ENCODE results near the gene ZFTA. TPM values are rescaled to one million over a fixed set of nuclear protein-coding genes. Genes with fewer than 3 reads are reported as not detected.
"Not testable (repeated sequence)": the region's sequence is repeated elsewhere in the genome, so short reads cannot be mapped to it uniquely, and the experiment has no call there.

ZFTA gene
- total RNA-seq, 1 donor from 2014 or later = 23.2 TPM

DNA sequence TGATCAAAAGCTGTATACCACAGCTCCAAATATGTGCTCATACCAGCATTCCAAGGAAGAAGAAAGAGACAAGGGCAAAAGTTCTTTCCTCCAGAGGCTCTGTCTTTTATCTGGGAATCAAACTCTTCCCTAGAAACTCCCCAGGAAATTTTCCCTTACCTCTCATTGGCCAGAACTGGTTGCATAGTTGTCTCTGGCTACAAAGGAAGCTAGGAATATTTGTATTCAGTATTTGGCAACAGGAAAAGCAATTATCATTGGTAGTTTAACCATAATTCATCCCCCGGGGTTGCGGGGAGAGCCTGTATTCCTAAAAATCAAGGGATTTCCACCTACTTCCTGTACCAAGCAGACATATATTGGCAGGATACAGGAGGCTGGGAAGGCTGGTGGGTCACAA, 10.5 kb upstream of the ZFTA start:
- no peak for DNase-seq (ENCODE audit: extremely low read depth, low read depth, low spot score)

GRCh38 chr11:63775191-63775590, 6.6 kb upstream of the ZFTA start:
- DNase-seq (ENCODE audit: extremely low read depth, low read depth, low spot score) = no peak

- not testable (repeated sequence) for DNase-seq (ENCODE audit: extremely low read depth, low read depth, low spot score)
Measured at GRCh38 chr11:63771741-63772318, 3.3 kb upstream of the ZFTA start.

- no peak for DNase-seq (ENCODE audit: extremely low read depth, low read depth, low spot score)
Measured at GRCh38 chr11:63770763-63771162, 2.2 kb upstream of the ZFTA start.

GRCh38 chr11:63769714-63770455, 1.3 kb upstream of the ZFTA start:
- no peak for DNase-seq (ENCODE audit: extremely low read depth, low read depth, low spot score)

DNA sequence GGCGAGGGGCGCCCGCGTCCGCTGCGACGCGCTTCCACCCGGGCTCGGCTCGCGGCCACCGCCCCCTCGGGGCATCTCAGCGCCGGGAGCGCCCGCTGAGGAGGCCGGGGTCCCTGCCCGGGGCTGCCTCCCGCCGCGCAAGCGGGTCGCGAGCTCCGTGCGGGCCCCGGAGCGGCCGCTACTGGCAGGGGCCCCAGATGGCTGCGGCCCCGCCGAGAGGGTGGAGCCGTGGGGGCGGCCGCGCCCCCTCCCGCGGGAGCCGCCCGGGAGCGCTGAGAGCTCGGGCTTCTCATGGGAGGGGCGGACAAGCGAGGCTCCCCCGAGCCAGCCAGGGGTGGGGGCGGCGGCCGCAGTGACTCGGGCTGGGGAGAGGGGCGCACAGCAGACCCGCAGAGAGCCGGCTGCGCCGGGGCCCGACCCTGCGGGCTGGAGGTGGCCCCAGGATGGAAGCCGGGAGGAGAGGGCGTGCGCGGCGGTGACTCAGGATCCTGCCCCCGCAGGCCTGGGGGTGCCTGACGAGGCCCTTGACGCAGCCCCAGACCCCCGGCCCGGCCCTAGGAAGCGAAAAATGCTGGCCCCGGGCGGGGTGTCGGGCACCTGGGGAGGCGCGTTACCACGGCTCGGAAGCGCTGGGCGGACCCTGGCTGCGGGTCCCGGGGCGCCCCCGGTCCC, 603 bp upstream of the ZFTA start:
- DNase-seq (ENCODE audit: extremely low read depth, low read depth, low spot score) = no peak

DNA sequence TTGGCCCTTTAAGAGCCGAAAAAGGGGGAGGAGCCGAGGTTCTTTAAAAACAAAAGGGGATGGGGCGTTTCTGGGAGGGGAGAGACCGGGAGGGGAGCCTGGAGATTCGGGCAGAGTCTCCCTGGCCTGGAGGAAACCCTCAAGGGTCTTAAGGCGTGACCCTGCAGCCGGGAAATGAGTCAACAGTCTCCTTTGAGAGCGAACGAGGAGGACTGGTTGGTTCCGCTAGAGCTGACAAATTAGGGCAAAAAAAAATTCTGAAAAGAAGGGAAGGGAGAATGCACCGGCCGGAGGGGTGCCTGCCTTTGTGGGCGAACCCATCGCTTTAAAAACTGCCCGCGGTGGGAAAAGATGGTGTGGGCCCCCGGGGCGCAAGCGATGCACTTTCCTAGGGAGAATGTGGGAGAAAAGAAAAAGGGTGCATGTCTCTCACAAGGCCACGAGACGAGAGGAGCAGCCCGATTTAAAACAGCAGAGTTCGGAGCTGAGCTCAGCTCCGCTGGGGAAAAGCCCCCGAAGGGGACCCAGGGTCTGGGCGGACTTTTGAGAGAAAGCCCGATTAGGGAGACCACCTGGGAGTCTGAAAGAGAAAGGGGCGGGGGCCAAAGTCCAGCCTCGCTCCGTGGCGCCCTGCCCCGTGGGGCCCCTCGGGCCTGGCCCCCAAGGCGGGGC, 874 bp downstream of the ZFTA start:
- DNase-seq (ENCODE audit: extremely low read depth, low read depth, low spot score) = peak; percentile 57

DNA sequence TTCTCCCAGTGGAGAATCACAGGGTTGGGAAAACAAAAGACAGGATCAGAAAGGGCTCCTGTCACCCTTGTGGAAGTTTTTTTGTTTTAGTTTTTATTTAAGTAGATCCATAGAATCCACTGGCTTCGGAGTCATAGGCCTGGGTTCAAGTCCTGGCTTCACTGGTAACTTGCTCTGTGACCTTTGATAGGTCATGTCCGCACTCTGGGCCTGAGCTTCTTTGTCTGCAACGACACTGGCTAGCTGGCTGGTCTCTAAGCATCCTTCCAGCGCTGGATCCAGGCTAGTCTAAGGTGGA, 1.4 kb downstream of the ZFTA start:
- DNase-seq (ENCODE audit: extremely low read depth, low read depth, low spot score) = no peak

DNA sequence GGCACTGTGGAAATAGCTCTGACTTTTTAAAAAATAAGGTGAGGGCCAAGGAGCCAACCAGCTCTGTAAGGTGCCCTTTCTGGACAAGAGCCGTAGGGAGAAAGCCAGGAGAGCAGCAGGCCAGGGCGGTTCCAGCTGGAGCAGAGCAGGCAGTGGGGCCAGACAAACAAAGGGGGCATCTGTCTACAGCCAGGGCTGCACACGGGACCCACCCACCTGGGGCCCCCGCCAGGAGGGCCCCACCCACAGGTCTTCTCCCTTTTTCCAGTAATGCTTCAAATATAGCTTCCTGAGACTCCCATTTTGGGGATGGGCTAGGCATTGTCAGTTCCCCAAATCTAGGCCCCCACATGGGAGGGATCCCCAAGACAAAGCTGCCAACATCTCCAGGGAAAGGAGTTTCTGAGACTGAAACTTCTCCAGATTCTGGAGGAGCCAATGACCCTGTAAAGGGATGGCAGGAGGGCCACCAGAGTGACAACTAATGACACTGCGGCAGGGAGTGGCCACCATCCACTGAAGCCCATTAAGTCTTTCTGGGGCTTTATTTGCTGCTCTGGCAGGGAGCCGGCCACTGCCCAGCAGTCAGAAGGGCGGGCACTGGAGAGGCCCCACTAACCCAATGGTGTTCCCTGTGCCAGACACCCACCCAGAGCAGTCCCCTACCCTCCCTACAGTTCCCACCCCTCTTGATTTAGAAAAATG, 1.9 kb downstream of the ZFTA start:
- no peak for DNase-seq (ENCODE audit: extremely low read depth, low read depth, low spot score)

DNA sequence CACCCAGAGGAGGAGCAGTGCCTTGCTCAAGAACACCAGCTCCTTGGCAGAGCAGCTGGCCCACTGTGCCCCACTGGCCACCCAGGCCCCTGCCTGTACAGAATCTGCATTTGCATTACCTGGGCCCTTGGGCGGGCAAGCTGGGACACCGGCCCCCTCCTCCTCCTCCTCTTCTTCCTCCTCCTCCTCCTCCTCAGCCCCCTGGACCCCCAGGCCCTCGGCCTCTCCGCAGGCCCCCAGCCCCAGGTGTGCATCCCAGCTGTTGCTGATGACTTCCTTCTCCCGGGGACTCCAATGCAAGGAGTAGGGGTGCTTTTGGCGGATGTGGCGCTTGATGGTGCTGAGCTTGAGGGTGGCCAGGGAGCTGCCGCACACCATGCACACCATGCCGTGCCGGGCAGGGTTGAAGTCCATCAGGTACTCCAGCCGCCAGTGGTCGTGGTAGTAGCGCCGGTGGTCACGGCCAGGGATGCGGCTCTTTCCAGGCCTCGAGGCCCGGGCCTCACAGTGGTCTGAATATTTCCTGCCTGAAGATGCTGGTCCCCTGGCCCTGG, 2.8 kb downstream of the ZFTA start:
- DNase-seq (ENCODE audit: extremely low read depth, low read depth, low spot score) = no peak

DNA sequence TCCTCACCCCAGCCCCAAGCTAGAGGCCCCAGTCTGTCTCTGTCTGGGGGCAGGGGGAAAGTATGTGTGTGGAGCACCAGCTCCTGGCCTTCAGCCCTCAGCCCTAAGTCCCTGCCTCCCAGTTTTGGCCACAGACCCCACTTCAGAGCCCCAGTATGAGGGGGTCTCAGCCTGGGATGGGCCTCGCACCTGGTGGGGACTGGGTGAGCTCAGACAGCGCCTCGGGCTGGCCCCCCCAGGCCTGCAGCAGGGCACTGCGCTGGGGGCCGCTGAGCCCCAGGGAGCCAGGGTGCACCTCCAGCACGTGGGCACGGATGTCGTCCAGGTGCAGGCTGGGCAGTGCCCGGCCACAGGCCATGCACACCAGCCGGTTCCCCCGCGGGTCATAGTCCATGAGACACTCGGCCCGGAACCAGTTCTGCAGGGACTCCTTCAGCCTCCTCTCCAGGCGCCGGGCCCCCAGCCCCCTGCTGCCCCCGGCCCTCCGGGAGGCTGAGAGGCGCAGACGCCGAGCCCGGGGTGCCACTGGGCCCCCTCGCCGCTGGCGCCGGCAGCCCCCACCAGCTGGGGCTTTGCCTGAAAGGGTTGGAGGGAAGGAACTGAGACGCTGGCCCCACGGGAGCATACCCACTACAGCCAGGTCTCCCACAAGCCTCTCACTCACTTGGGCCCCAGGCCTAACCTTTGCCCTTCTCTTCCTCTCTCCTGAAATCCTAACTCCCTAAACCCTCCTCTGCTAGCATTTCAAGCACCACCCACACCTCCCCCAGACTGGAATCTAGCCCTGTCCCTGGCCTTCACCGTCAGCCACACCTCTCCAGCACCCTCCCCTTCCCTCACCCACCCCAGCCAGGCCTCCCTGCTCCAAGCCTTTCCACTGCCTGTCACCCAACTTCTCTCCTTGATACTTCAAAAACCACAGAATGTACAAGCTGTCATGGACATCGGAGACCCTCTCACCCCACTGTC, 3.6 kb downstream of the ZFTA start:
- DNase-seq (ENCODE audit: extremely low read depth, low read depth, low spot score) = no peak

GRCh38 chr11:63764340-63764678, 4.3 kb downstream of the ZFTA start:
- no peak for DNase-seq (ENCODE audit: extremely low read depth, low read depth, low spot score)

- no peak for DNase-seq (ENCODE audit: extremely low read depth, low read depth, low spot score)
Measured at GRCh38 chr11:63763496-63764339, 4.9 kb downstream of the ZFTA start.

DNA sequence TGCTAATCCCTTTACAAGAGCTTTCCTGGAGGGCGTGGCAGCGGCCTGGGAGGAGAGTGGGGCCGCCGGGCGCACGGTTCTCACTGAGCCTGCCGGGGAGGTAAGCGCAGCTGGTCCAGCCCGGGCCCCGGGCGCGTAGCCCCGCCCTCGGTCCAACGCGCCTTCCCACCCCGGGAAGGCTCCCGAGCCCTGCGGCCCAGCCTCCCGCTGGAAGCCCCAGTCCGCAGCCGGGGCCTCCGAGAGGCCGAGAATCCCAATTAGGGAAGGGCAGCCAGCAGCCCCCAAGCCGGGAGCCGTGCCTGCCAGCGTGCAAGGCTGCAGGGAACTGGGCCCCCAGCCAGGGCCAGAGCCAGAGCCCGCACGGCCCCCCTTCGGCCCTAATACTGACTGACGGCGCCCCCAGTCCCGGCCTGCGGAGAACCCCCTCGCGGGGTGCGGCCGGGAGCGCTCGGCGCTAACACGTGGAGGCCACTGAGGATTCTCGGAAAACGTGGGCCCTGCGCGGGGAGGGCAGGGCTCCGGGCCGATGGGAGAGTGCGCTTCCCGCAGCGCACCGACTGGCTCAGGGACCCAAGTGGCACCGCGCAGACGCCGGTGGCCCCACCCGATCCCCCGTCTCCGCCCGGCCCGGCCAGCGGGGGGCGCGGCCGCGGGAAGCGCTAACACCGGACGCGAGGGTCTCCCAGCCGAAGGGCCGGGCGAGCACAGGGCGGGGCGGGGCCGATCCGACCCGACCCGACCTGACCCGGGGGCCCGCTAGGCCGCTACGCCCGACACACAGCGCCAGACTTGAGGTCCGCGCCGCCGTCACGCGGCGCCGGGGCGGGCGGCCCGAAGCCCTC, 5.7 kb downstream of the ZFTA start:
- no peak for DNase-seq (ENCODE audit: extremely low read depth, low read depth, low spot score)

DNA sequence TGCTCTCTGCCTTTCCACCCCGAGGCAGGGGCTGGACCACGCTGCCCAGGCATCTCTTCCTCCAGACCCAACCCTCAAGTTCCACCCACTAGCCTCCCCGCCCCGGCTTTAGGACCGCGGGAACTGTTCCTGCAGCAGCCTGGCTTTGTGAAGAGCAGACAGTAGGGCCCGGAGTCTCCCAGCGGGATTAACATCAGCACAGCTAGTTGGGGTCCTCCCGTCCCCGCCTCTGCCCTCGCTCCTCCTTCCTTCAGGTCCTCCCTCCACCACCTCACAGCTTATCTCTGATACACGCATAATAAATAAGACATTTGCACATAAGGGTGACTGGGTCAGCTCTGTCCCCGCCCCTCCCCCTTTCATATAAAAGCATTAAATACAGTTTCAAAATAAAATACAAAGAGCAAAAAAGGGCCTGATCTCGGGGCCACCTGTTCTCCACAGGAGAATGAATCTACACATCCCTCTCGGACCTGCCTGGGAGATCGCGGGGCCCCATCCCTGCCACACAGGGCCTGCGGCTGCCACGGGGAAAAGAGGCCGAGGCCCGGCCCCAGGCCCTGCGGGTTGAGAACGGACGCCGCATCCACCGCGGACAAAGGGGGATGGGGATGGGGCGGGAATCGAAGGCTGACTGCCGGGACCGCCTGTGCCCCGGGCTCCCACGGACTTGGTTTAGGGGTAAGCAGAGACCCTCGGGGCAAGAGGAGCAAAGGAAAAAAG, 6.5 kb downstream of the ZFTA start:
- DNase-seq (ENCODE audit: extremely low read depth, low read depth, low spot score) = no peak

GRCh38 chr11:63761188-63761587, 7.4 kb downstream of the ZFTA start:
- DNase-seq (ENCODE audit: extremely low read depth, low read depth, low spot score) = no peak

GRCh38 chr11:63760487-63761079, 8.0 kb downstream of the ZFTA start:
- no peak for DNase-seq (ENCODE audit: extremely low read depth, low read depth, low spot score)

Measured in glomerular endothelial cell (primary cell).